VCaP (cell line): Measurements from ENCODE around the gene SRP9.

Source experiments
- H3K27ac ChIP-seq: fragments of 450-650 bp; 2 replicates; pipeline ENCODE4 v1.5.1; 2017
- CTCF ChIP-seq: fragments of 450-650 bp; conservative IDR thresholded peaks from 2 replicates; pipeline ENCODE4 v1.5.1; 2017; ENCODE audit warnings: mild to moderate bottlenecking, moderate library complexity

Gene SRP9

GRCh38 chr1:225835856-225836255, 58.2 kb downstream of the SRP9 start:
- no peak for TF ChIP-seq CTCF
- peak overlapping the region; percentile 66 for H3K27ac ChIP-seq

- H3K27ac ChIP-seq: peak overlapping the region; percentile 66
Observed at GRCh38 chr1:225836296-225836695, 58.7 kb downstream of the SRP9 start.

GRCh38 chr1:225838793-225839192, 61.2 kb downstream of the SRP9 start:
- no peak for TF ChIP-seq CTCF

More at GRCh38 chr1:225838793-225839192, 61.2 kb downstream of the SRP9 start:
- H3K27ac ChIP-seq: no peak overlapping the region
